Gastroesophageal sphincter (tissue), 4 donors: ENCODE measurements around the gene GPR183. TPM values are rescaled to one million over a fixed set of nuclear protein-coding genes. Genes with fewer than 3 reads are reported as not detected.

ENCODE experiments used
- ATAC-seq: fragments of 150-250 bp; one replicate; pipeline ENCODE4 v1.9.1; 2016; ENCODE audit warnings: mild to moderate bottlenecking, moderate library complexity
- H3K27ac ChIP-seq, 4 donors: fragments of 200-600 bp; sonication (generic) in 3 of 4; 1 replicate in 3 of 4; 2 replicates in 1 of 4; pipeline ENCODE4 v1.5.1; 2016 to 2019
- H3K27me3 ChIP-seq: fragments of 200-600 bp; sonication (generic); one replicate; pipeline ENCODE4 v1.5.1; 2019
- H3K36me3 ChIP-seq, 2 donors: fragments of 200-600 bp; sonication (generic); one replicate each; pipeline ENCODE4 v1.5.1; 2019; ENCODE audit warnings: control low read depth in 1 of 2
- H3K4me1 ChIP-seq, 3 donors: fragments of 200-600 bp; sonication (generic); 1 replicate in 2 of 3; 2 replicates in 1 of 3; pipeline ENCODE4 v1.5.1; 2016 to 2019; ENCODE audit warnings: control low read depth in 2 of 3
- H3K4me3 ChIP-seq, 2 donors: fragments of 200-600 bp; sonication (generic); one replicate each; pipeline ENCODE4 v1.5.1; 2019; ENCODE audit warnings: mild to moderate bottlenecking in 1 of 2, moderate library complexity in 1 of 2
- H3K9me3 ChIP-seq, 3 donors: fragments of 200-600 bp; sonication (generic); one replicate each; pipeline ENCODE4 v1.5.1; 2017 to 2019; ENCODE audit warnings: control low read depth in 2 of 3
- CTCF ChIP-seq, 4 experiments: fragments of 200-600 bp in 2 of 4; fragments of 450-650 bp in 2 of 4; sonication (generic) in 1 of 4; IDR thresholded peaks; one replicate each; pipeline ENCODE4 v1.5.1; 2017 to 2019; ENCODE audit warnings: antibody characterized with exemption in 4 of 4, mild to moderate bottlenecking in 2 of 4, moderate library complexity in 2 of 4
- EP300 ChIP-seq: sonication (generic); formaldehyde crosslinking; IDR thresholded peaks from one replicate; pipeline ENCODE4 v1.6.1; 2017; ENCODE audit warnings: antibody characterized with exemption, mild to moderate bottlenecking
- POLR2A ChIP-seq, 2 donors: fragments of 450-650 bp; IDR thresholded peaks; one replicate each; pipeline ENCODE4 v1.6.1; 2017; ENCODE audit warnings: antibody characterized with exemption in 2 of 2, mild to moderate bottlenecking in 2 of 2, moderate library complexity in 1 of 2
- POLR2AphosphoS5 ChIP-seq: sonication (generic); formaldehyde crosslinking; IDR thresholded peaks from one replicate; pipeline ENCODE4 v1.6.1; 2017; ENCODE audit warnings: antibody characterized with exemption
- WGBS, 2 donors: methylation state at CpG; one replicate each; pipeline ENCODE4 v1.1.5; 2018; ENCODE audit warnings: low coverage in 1 of 2; 5-methylcytosine and 5-hydroxymethylcytosine counted together
- total RNA-seq, 4 donors: library from RNA; depleted of rRNA; stranded (reverse); fragments of >200 nt; gene quantifications; one replicate each; pipeline ENCODE4 v1.1.0, GENCODE V29; 2016

GPR183 gene
- total RNA-seq, 4 donors from 2014 or later = 11.5 to 23.8 (median 18.1) TPM

- H3K4me3 ChIP-seq = no peak overlapping the region
- WGBS, 2 donors = 30% methylated on average over 1 of the region's 1 CpG; no CpG with 5 or more reads in 1 of the 2 donors
- no peaks in the 10 kb centered on the region for H3K9me3 ChIP-seq
- ATAC-seq = no peak
- no peak overlapping the region for H3K27ac ChIP-seq
- H3K36me3 ChIP-seq = peaks cover 0 to 5% of the 10 kb centered on the region in 2 donors
- H3K27me3 ChIP-seq = no peaks in the 10 kb centered on the region
- H3K4me1 ChIP-seq = peaks cover 0 to 24% (median 3%) of the 10 kb centered on the region in 3 donors
- TF ChIP-seq POLR2AphosphoS5 = no peak
- TF ChIP-seq POLR2A (IDR thresholded peaks at IDR 0.05) = no peak
- no peak for TF ChIP-seq EP300
- TF ChIP-seq CTCF (IDR thresholded peaks at IDR 0.05) = no peak
Measured at GRCh38 chr13:99275093-99275469, 32.1 kb downstream of the GPR183 start.

- 56 to 57% methylated on average over 2 of the region's 2 CpGs for WGBS, 2 donors
- Histone ChIP-seq H3K36me3 (peaks cover 0 to under 1% of the 10 kb centered on the region in 2 donors), H3K27me3 (no peaks in the 10 kb centered on the region), H3K27ac (no peak overlapping the region), H3K4me1 (peaks cover 0 to 32% (median 3%) of the 10 kb centered on the region in 3 donors), H3K9me3 (no peaks in the 10 kb centered on the region), H3K4me3 (no peak overlapping the region)
- no peak for ATAC-seq
- no peak for TF ChIP-seq EP300
- TF ChIP-seq POLR2A (IDR thresholded peaks at IDR 0.05) = no peak
- no peak for TF ChIP-seq CTCF (IDR thresholded peaks at IDR 0.05)
- TF ChIP-seq POLR2AphosphoS5 = no peak
Measured at GRCh38 chr13:99273128-99273527, 34.1 kb downstream of the GPR183 start.

- Histone ChIP-seq H3K4me3 (no peak overlapping the region), H3K9me3 (no peaks in the 10 kb centered on the region), H3K27me3 (no peaks in the 10 kb centered on the region), H3K27ac (peak overlapping the region in 2 of 4 donors; percentile 42 to 54), H3K4me1 (peaks cover 0 to 32% (median 3%) of the 10 kb centered on the region in 3 donors), H3K36me3 (peaks cover 0 to 7% of the 10 kb centered on the region in 2 donors)
- ATAC-seq = no peak
- no peak for TF ChIP-seq POLR2AphosphoS5
- no peak for TF ChIP-seq POLR2A (IDR thresholded peaks at IDR 0.05)
- TF ChIP-seq EP300 = no peak
- no peak for TF ChIP-seq CTCF (IDR thresholded peaks at IDR 0.05)
- WGBS, 2 donors = 75 to 94% methylated on average over 1 to 2 of the region's 2 CpGs
Measured at GRCh38 chr13:99272481-99272880, 34.7 kb downstream of the GPR183 start.

- peaks cover 0 to 7% of the 10 kb centered on the region in 2 donors for H3K36me3 ChIP-seq
- ATAC-seq = no peak
- no peaks in the 10 kb centered on the region for H3K27me3 ChIP-seq
- no peaks in the 10 kb centered on the region for H3K9me3 ChIP-seq
- peaks cover 0 to 32% (median 3%) of the 10 kb centered on the region in 3 donors for H3K4me1 ChIP-seq
- H3K27ac ChIP-seq = peak overlapping the region in 3 of 4 donors; percentile 26 to 54 (median 42)
- TF ChIP-seq CTCF (IDR thresholded peaks at IDR 0.05) = no peak
- TF ChIP-seq POLR2A (IDR thresholded peaks at IDR 0.05) = no peak
- TF ChIP-seq EP300 = no peak
- no peak for TF ChIP-seq POLR2AphosphoS5
- H3K4me3 ChIP-seq = no peak overlapping the region
- 64 to 68% methylated on average over 3 of the region's 3 CpGs for WGBS, 2 donors
Measured at GRCh38 chr13:99271249-99271648, 36.0 kb downstream of the GPR183 start.

- WGBS, 2 donors = 76 to 88% methylated on average over 2 of the region's 2 CpGs
- ATAC-seq = no peak
- TF ChIP-seq CTCF (IDR thresholded peaks at IDR 0.05) = no peak
- no peak for TF ChIP-seq POLR2A (IDR thresholded peaks at IDR 0.05)
- no peak for TF ChIP-seq POLR2AphosphoS5
- no peak for TF ChIP-seq EP300
Measured at GRCh38 chr13:99270518-99270917, 36.7 kb downstream of the GPR183 start.

More at GRCh38 chr13:99270518-99270917, 36.7 kb downstream of the GPR183 start:
- peaks cover 0 to 32% (median 3%) of the 10 kb centered on the region in 3 donors for H3K4me1 ChIP-seq
- H3K27ac ChIP-seq = peak overlapping the region in 2 of 4 donors; percentile 42 to 54
- no peak overlapping the region for H3K4me3 ChIP-seq
- no peaks in the 10 kb centered on the region for H3K9me3 ChIP-seq
- no peaks in the 10 kb centered on the region for H3K27me3 ChIP-seq
- H3K36me3 ChIP-seq = peaks cover 0 to 7% of the 10 kb centered on the region in 2 donors
